Activated T-cell treated with anti-CD3 and anti-CD28 coated beads for 1 hour (primary cell): ENCODE results near the gene SHISA2.

Experiments
- DNase-seq: peaks from one replicate; pipeline ENCODE4 v3.0.0-alpha.2; 2020; ENCODE audit warnings: low read depth

Gene SHISA2

GRCh38 chr13:26047040-26047439, 4.8 kb downstream of the SHISA2 start:
- no peak for DNase-seq

GRCh38 chr13:26046639-26047038, 5.2 kb downstream of the SHISA2 start:
- no peak for DNase-seq

- no peak for DNase-seq
These were observed 6.7 kb downstream of the SHISA2 start for GRCh38 chr13:26045142-26045541.

- no peak for DNase-seq
These were observed 9.0 kb downstream of the SHISA2 start for GRCh38 chr13:26042785-26043184.

GRCh38 chr13:26041444-26041843, 10.4 kb downstream of the SHISA2 start:
- DNase-seq: no peak

- DNase-seq: no peak
These were observed 12.8 kb downstream of the SHISA2 start for GRCh38 chr13:26038931-26039475.

GRCh38 chr13:26037302-26037701, 14.5 kb downstream of the SHISA2 start:
- no peak for DNase-seq

- DNase-seq: no peak
These were observed 15.4 kb downstream of the SHISA2 start for GRCh38 chr13:26036383-26036782.

- DNase-seq: no peak
These were observed 17.8 kb downstream of the SHISA2 start for GRCh38 chr13:26034018-26034417.

- no peak for DNase-seq
These were observed 21.5 kb downstream of the SHISA2 start for GRCh38 chr13:26030331-26030730.

GRCh38 chr13:26029581-26030136, 22.2 kb downstream of the SHISA2 start:
- no peak for DNase-seq

GRCh38 chr13:26026211-26026610, 25.6 kb downstream of the SHISA2 start:
- DNase-seq: no peak

GRCh38 chr13:26025771-26026170, 26.0 kb downstream of the SHISA2 start:
- no peak for DNase-seq

- no peak for DNase-seq
These were observed 26.6 kb downstream of the SHISA2 start for GRCh38 chr13:26025196-26025595.

- no peak for DNase-seq
These were observed 27.3 kb downstream of the SHISA2 start for GRCh38 chr13:26024558-26024957.

- DNase-seq: no peak
These were observed 29.1 kb downstream of the SHISA2 start for GRCh38 chr13:26022538-26023292.

- no peak for DNase-seq
These were observed 29.9 kb downstream of the SHISA2 start for GRCh38 chr13:26021956-26022355.

- DNase-seq: no peak
These were observed 30.3 kb downstream of the SHISA2 start for GRCh38 chr13:26021516-26021915.

- no peak for DNase-seq
These were observed 30.9 kb downstream of the SHISA2 start for GRCh38 chr13:26020891-26021290.

- DNase-seq: no peak
These were observed 31.6 kb downstream of the SHISA2 start for GRCh38 chr13:26019881-26020870.

GRCh38 chr13:26019251-26019650, 32.6 kb downstream of the SHISA2 start:
- no peak for DNase-seq

GRCh38 chr13:26017932-26018665, 33.7 kb downstream of the SHISA2 start:
- no peak for DNase-seq
